GM12878 (cell line): ENCODE results near the gene ANKRD11.

Experiments
- BHLHE40 ChIP-seq, 2 experiments: fragments of 450-650 bp in 1 of 2; IDR thresholded peaks; 2 replicates each; pipeline ENCODE4 v1.6.1; 2011 to 2017; ENCODE audit warnings: low read depth in 2 of 2, borderline replicate concordance in 1 of 2, improper control_type of control experiment in 1 of 2, low read length in 1 of 2, mild to moderate bottlenecking in 1 of 2
- FOXM1 ChIP-seq: IDR thresholded peaks from 2 replicates; pipeline ENCODE4 v1.6.1; 2012; ENCODE audit warnings: low read depth, mild to moderate bottlenecking, inconsistent platforms, low read length, moderate library complexity
- HDAC6 ChIP-seq: fragments of 200-600 bp; sonication (generic); IDR thresholded peaks from one replicate; pipeline ENCODE4 v1.8.0; 2017; ENCODE audit warnings: antibody characterized with exemption; ENCODE audit not compliant: unreplicated experiment
- IRF4 ChIP-seq: IDR thresholded peaks from 2 replicates; pipeline ENCODE4 v1.6.1; 2011; ENCODE audit warnings: low read depth, low read length
- MEF2B ChIP-seq: fragments of 450-650 bp; IDR thresholded peaks from 2 replicates; pipeline ENCODE4 v1.6.1; 2018; ENCODE audit warnings: mild to moderate bottlenecking, moderate library complexity; ENCODE audit not compliant: partially characterized antibody, poor library complexity, severe bottlenecking
- MTA2 ChIP-seq: fragments of 450-650 bp; IDR thresholded peaks from 2 replicates; pipeline ENCODE4 v1.6.1; 2016; ENCODE audit warnings: low read depth, mild to moderate bottlenecking, moderate library complexity
- NFYB ChIP-seq: IDR thresholded peaks from 2 replicates; pipeline ENCODE4 v1.6.1; 2011; ENCODE audit warnings: low read depth, mild to moderate bottlenecking, low read length, improper control_type of control experiment, moderate library complexity; ENCODE audit not compliant: insufficient read depth
- POLR2A ChIP-seq: IDR thresholded peaks from 2 replicates; pipeline ENCODE4 v1.6.1; 2011; ENCODE audit warnings: low read depth, mild to moderate bottlenecking, low read length
- TCF12 ChIP-seq: IDR thresholded peaks from 2 replicates; pipeline ENCODE4 v1.6.1; 2011; ENCODE audit warnings: low read depth, mild to moderate bottlenecking, low read length
- TF ChIP-seq, protein P1 (sequence below), 3 experiments: IDR thresholded peaks in 2 of 3; conservative IDR thresholded peaks in 1 of 3; 2 replicates each; pipeline ENCODE4 v1.5.1; 2011; ENCODE audit warnings: low read depth in 3 of 3, low read length in 3 of 3, mild to moderate bottlenecking in 3 of 3, control low read depth in 2 of 3, moderate library complexity in 2 of 3, inconsistent platforms in 1 of 3, mixed read lengths in 1 of 3; ENCODE audit not compliant: control insufficient read depth in 2 of 3, insufficient read depth in 1 of 3; ENCODE audit errors: extremely low read depth in 1 of 3
- TF ChIP-seq, protein P2 (sequence below): fragments of 450-650 bp; formaldehyde crosslinking; IDR thresholded peaks from 2 replicates; pipeline ENCODE4 v1.5.0; 2022; ENCODE audit warnings: mild to moderate bottlenecking, missing genetic modification characterization
- TF ChIP-seq, protein P3 (sequence below): IDR thresholded peaks from 2 replicates; pipeline ENCODE4 v1.6.1; 2012; ENCODE audit warnings: low read length, inconsistent platforms
- TF ChIP-seq, protein P4 (sequence below): IDR thresholded peaks from 2 replicates; pipeline ENCODE4 v1.6.1; 2012; ENCODE audit warnings: low read depth, low read length, improper control_type of control experiment
- TF ChIP-seq, protein P5 (sequence below): IDR thresholded peaks from 2 replicates; pipeline ENCODE4 v1.6.1; 2012; ENCODE audit warnings: mild to moderate bottlenecking, low read depth, low read length

DNA sequence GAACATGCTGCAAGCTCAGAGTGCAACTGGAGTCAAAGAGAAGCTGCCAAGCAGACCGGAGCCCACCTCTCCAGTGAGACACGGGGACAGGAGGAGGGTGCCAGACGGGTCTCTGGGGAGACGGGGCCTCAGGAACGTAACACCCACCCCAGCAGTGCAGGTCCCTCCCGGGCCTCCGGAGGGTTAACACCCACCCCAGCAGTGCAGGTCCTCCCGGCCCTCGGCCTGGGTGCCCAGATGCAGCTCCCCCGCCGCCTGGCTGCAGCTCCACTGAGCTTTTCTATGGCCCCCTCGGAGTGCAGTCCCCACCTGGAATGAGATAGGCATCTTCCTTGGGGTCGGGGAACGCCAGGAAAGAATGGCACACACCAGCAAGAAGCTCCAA, 182.9 kb downstream of the ANKRD11 start:
- TF ChIP-seq POLR2A = no peak
- no peak for TF ChIP-seq MTA2
- TF ChIP-seq, protein P1, sequence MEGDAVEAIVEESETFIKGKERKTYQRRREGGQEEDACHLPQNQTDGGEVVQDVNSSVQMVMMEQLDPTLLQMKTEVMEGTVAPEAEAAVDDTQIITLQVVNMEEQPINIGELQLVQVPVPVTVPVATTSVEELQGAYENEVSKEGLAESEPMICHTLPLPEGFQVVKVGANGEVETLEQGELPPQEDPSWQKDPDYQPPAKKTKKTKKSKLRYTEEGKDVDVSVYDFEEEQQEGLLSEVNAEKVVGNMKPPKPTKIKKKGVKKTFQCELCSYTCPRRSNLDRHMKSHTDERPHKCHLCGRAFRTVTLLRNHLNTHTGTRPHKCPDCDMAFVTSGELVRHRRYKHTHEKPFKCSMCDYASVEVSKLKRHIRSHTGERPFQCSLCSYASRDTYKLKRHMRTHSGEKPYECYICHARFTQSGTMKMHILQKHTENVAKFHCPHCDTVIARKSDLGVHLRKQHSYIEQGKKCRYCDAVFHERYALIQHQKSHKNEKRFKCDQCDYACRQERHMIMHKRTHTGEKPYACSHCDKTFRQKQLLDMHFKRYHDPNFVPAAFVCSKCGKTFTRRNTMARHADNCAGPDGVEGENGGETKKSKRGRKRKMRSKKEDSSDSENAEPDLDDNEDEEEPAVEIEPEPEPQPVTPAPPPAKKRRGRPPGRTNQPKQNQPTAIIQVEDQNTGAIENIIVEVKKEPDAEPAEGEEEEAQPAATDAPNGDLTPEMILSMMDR (IDR thresholded peaks at IDR 0.05 in 2 of 3, conservative IDR thresholded peaks at IDR 0.05 in 1 of 3; ENCODE audit: control insufficient read depth in 2 of 3, extremely low read depth in 1 of 3, insufficient read depth in 1 of 3, low read depth in 3 of 3, low read length in 3 of 3) = no peak
- TF ChIP-seq NFYB = no peak
- no peak for TF ChIP-seq BHLHE40 (IDR thresholded peaks at IDR 0.05; ENCODE audit: borderline replicate concordance in 1 of 2, low read depth in 2 of 2, low read length in 1 of 2)
- TF ChIP-seq, protein P2, sequence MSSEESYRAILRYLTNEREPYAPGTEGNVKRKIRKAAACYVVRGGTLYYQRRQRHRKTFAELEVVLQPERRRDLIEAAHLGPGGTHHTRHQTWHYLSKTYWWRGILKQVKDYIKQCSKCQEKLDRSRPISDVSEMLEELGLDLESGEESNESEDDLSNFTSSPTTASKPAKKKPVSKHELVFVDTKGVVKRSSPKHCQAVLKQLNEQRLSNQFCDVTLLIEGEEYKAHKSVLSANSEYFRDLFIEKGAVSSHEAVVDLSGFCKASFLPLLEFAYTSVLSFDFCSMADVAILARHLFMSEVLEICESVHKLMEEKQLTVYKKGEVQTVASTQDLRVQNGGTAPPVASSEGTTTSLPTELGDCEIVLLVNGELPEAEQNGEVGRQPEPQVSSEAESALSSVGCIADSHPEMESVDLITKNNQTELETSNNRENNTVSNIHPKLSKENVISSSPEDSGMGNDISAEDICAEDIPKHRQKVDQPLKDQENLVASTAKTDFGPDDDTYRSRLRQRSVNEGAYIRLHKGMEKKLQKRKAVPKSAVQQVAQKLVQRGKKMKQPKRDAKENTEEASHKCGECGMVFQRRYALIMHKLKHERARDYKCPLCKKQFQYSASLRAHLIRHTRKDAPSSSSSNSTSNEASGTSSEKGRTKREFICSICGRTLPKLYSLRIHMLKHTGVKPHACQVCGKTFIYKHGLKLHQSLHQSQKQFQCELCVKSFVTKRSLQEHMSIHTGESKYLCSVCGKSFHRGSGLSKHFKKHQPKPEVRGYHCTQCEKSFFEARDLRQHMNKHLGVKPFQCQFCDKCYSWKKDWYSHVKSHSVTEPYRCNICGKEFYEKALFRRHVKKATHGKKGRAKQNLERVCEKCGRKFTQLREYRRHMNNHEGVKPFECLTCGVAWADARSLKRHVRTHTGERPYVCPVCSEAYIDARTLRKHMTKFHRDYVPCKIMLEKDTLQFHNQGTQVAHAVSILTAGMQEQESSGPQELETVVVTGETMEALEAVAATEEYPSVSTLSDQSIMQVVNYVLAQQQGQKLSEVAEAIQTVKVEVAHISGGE (CRISPR knock-in tag) = no peak
- TF ChIP-seq, protein P3, sequence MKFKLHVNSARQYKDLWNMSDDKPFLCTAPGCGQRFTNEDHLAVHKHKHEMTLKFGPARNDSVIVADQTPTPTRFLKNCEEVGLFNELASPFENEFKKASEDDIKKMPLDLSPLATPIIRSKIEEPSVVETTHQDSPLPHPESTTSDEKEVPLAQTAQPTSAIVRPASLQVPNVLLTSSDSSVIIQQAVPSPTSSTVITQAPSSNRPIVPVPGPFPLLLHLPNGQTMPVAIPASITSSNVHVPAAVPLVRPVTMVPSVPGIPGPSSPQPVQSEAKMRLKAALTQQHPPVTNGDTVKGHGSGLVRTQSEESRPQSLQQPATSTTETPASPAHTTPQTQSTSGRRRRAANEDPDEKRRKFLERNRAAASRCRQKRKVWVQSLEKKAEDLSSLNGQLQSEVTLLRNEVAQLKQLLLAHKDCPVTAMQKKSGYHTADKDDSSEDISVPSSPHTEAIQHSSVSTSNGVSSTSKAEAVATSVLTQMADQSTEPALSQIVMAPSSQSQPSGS = no peak
- no peak for TF ChIP-seq FOXM1
- TF ChIP-seq, protein P4, sequence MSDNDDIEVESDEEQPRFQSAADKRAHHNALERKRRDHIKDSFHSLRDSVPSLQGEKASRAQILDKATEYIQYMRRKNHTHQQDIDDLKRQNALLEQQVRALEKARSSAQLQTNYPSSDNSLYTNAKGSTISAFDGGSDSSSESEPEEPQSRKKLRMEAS = no peak
- no peak for TF ChIP-seq IRF4
- no peak for TF ChIP-seq MEF2B
- TF ChIP-seq, protein P5, sequence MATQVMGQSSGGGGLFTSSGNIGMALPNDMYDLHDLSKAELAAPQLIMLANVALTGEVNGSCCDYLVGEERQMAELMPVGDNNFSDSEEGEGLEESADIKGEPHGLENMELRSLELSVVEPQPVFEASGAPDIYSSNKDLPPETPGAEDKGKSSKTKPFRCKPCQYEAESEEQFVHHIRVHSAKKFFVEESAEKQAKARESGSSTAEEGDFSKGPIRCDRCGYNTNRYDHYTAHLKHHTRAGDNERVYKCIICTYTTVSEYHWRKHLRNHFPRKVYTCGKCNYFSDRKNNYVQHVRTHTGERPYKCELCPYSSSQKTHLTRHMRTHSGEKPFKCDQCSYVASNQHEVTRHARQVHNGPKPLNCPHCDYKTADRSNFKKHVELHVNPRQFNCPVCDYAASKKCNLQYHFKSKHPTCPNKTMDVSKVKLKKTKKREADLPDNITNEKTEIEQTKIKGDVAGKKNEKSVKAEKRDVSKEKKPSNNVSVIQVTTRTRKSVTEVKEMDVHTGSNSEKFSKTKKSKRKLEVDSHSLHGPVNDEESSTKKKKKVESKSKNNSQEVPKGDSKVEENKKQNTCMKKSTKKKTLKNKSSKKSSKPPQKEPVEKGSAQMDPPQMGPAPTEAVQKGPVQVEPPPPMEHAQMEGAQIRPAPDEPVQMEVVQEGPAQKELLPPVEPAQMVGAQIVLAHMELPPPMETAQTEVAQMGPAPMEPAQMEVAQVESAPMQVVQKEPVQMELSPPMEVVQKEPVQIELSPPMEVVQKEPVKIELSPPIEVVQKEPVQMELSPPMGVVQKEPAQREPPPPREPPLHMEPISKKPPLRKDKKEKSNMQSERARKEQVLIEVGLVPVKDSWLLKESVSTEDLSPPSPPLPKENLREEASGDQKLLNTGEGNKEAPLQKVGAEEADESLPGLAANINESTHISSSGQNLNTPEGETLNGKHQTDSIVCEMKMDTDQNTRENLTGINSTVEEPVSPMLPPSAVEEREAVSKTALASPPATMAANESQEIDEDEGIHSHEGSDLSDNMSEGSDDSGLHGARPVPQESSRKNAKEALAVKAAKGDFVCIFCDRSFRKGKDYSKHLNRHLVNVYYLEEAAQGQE = no peak
- no peak for TF ChIP-seq HDAC6
- no peak for TF ChIP-seq TCF12
